Thoracic aorta (tissue), 2 donors: ENCODE data around the gene NMT1. TPM values are rescaled to one million over a fixed set of nuclear protein-coding genes. Genes with fewer than 3 reads are reported as not detected.

Experiments
- ATAC-seq: fragments of 150-250 bp; one replicate; pipeline ENCODE4 v1.8.0; 2017; ENCODE audit warnings: low read depth; ENCODE audit not compliant: insufficient number of reproducible peaks, low FRiP score
- DNase-seq: peaks from one replicate; pipeline ENCODE4 v3.0.0-alpha.2; 2020; ENCODE audit warnings: low spot score
- H3K27ac ChIP-seq, 2 donors: fragments of 200-600 bp; sonication (generic); 1 replicate in 1 of 2; 2 replicates in 1 of 2; pipeline ENCODE4 v1.5.1; 2016; ENCODE audit warnings: mild to moderate bottlenecking in 2 of 2, moderate library complexity in 2 of 2
- H3K27me3 ChIP-seq: fragments of 200-600 bp; sonication (generic); replicated peaks from 2 replicates; pipeline ENCODE4 v1.6.0; 2016; ENCODE audit warnings: mild to moderate bottlenecking; ENCODE audit not compliant: insufficient read depth
- H3K36me3 ChIP-seq: fragments of 200-600 bp; sonication (generic); one replicate; pipeline ENCODE4 v1.5.1; 2016
- H3K4me1 ChIP-seq, 2 donors: fragments of 200-600 bp; sonication (generic); 1 replicate in 1 of 2; 2 replicates in 1 of 2; pipeline versions ENCODE4 v1.5.1 to v1.6.0; 2016; ENCODE audit warnings: low read depth in 2 of 2, mild to moderate bottlenecking in 1 of 2; ENCODE audit not compliant: control insufficient read depth in 1 of 2
- H3K4me3 ChIP-seq: fragments of 200-600 bp; sonication (generic); 2 replicates; pipeline ENCODE4 v1.5.1; 2016; ENCODE audit warnings: mild to moderate bottlenecking
- H3K9me3 ChIP-seq: fragments of 200-600 bp; sonication (generic); 2 replicates; pipeline ENCODE4 v1.5.1; 2016
- CTCF ChIP-seq: fragments of 200-600 bp; sonication (generic); IDR thresholded peaks from one replicate; pipeline ENCODE4 v1.5.1; 2019; ENCODE audit warnings: antibody characterized with exemption
- total RNA-seq, 2 donors: library from RNA; depleted of rRNA; stranded (reverse); fragments of >200 nt; gene quantifications; one replicate each; pipeline versions ENCODE4 v1.1.0 to v1.2.3, GENCODE V29; 2016

NMT1 gene
- total RNA-seq, 2 donors from 2014 or later, result 53.1 to 64.8 TPM

GRCh38 chr17:45129940-45130680, 69.0 kb downstream of the NMT1 start:
- DNase-seq, result no peak
- H3K4me1 ChIP-seq, result peaks cover 27 to 65% of the 10 kb centered on the region in 2 donors

GRCh38 chr17:45130681-45131615, 69.8 kb downstream of the NMT1 start:
- Histone ChIP-seq H3K27ac (peak overlapping the region; percentile 89 to 99), H3K27me3 (no peaks in the 10 kb centered on the region), H3K36me3 (no peaks in the 10 kb centered on the region), H3K9me3 (no peaks in the 10 kb centered on the region), H3K4me1 (peaks cover 28 to 64% of the 10 kb centered on the region in 2 donors), H3K4me3 (peak overlapping the region; percentile 96)
- ATAC-seq (no peak), DNase-seq (no peak)
- TF ChIP-seq CTCF, result no peak

More at GRCh38 chr17:45129940-45130680, 69.0 kb downstream of the NMT1 start:
- peak overlapping the region; percentile 96 for H3K4me3 ChIP-seq
- no peaks in the 10 kb centered on the region for H3K27me3 ChIP-seq
- ATAC-seq, result no peak
- H3K9me3 ChIP-seq, result no peaks in the 10 kb centered on the region
- peak overlapping the region; percentile 89 to 99 for H3K27ac ChIP-seq
- no peaks in the 10 kb centered on the region for H3K36me3 ChIP-seq
- TF ChIP-seq CTCF, result no peak

GRCh38 chr17:45131616-45132319, 70.7 kb downstream of the NMT1 start:
- Histone ChIP-seq H3K4me3 (peak overlapping the region; percentile 96), H3K9me3 (no peaks in the 10 kb centered on the region), H3K27ac (peak overlapping the region; percentile 89 to 99), H3K36me3 (no peaks in the 10 kb centered on the region), H3K4me1 (peaks cover 34 to 65% of the 10 kb centered on the region in 2 donors), H3K27me3 (no peaks in the 10 kb centered on the region)
- DNase-seq, result no peak
- ATAC-seq, result no peak
- peak; percentile 95 for TF ChIP-seq CTCF

- Histone ChIP-seq H3K4me1 (peaks cover 33 to 65% of the 10 kb centered on the region in 2 donors), H3K36me3 (no peaks in the 10 kb centered on the region), H3K27me3 (no peaks in the 10 kb centered on the region), H3K27ac (peak within 1 kb of the TSS; percentile 99 to 100), H3K9me3 (no peaks in the 10 kb centered on the region), H3K4me3 (peak within 1 kb of the TSS; percentile 96)
- no peak for TF ChIP-seq CTCF
- ATAC-seq (no peak), DNase-seq (no peak)
Observed at GRCh38 chr17:45132320-45132571, 71.1 kb downstream of the NMT1 start, which contains the start of gene PLCD3. TSS of gene PLCD3 (minus strand) at chr17:45132515. CDS start at chr17:45132410, 105 bp downstream.
